ENCODE data around the gene LYPD3.

The LYPD3 gene

DNA sequence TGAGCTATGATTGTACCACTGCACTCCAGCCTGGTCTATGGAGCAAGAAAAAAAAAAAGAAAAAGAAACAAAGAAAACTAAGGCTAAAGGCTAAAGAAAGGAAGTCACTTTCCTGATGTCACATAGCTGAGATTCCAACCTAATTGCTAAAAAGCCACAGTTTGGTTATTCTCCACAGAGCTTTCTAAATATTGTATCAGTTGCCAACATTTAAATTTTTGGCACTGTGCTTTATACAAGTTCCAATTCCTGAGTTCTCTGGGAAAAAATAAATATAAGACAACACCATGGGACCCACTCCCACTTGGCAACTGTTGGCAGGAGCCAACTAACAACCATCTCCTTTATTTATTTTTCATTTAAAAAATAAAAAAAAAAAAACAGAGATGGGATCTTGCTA, 11.2 kb upstream of the LYPD3 start:
- DNase-seq (ENCODE audit: low read depth, low spot score) = peak; percentile 51
- H3K4me3 ChIP-seq (ENCODE audit: low read depth, low read length) = no peak overlapping the region
- TF ChIP-seq, protein P1, sequence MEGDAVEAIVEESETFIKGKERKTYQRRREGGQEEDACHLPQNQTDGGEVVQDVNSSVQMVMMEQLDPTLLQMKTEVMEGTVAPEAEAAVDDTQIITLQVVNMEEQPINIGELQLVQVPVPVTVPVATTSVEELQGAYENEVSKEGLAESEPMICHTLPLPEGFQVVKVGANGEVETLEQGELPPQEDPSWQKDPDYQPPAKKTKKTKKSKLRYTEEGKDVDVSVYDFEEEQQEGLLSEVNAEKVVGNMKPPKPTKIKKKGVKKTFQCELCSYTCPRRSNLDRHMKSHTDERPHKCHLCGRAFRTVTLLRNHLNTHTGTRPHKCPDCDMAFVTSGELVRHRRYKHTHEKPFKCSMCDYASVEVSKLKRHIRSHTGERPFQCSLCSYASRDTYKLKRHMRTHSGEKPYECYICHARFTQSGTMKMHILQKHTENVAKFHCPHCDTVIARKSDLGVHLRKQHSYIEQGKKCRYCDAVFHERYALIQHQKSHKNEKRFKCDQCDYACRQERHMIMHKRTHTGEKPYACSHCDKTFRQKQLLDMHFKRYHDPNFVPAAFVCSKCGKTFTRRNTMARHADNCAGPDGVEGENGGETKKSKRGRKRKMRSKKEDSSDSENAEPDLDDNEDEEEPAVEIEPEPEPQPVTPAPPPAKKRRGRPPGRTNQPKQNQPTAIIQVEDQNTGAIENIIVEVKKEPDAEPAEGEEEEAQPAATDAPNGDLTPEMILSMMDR (IDR thresholded peaks at IDR 0.05; ENCODE audit: insufficient read depth, low read length, missing control alignments) = no peak
- CTCF ChIA-PET = interaction anchor here (0.8 to 1.2 kb wide), 2 partner anchors 21 to 42 kb away, joined by 3 read pairs; no protein-coding TSS in a partner anchor
- POLR2A ChIA-PET = no interaction called here

DNA sequence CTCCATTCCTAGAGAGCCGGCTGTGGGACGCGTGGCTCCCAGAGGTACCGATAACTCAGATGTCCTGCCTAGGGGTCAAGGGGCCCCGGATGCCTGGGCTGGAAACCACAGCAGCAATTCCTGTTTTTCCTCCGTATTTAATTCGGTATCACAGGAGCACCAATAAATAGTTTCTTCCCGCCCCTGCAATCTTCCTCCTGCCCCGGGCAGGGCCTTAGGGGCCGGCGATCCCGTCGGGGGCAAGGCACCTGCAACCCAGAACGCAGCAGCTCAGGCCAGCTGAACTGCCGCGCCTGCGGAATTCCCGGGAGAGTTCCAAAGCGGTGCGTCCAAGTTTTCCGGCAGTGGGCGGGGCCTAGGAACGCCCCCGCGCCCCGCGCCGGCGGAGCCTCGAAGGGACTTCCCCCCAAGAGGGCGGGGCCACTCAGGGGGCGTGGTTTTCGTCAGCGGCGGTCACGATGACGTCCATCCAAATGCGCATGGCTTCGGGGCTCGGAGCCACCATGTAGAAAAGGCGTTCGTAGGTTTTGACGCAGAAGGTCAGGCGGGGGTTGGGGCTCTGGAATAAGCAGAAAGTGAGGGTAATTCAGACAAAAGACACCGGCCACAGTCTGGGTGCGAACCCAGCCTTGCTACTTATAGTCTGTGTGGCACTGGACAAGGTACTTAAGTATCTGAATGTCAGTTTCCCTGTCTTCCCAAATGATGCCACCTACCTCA, 9.7 kb upstream of the LYPD3 start:
- TF ChIP-seq, protein P1 (IDR thresholded peaks at IDR 0.05; ENCODE audit: insufficient read depth, low read length, missing control alignments) = no peak
- CTCF ChIA-PET = interaction anchor here (1.7 to 3.1 kb wide), 3 partner anchors 11 to 44 kb away, joined by 4 to 12 read pairs (median 9); no protein-coding TSS in a partner anchor
- H3K4me3 ChIP-seq (ENCODE audit: low read depth, low read length) = peak overlapping the region; percentile 45
- DNase-seq (ENCODE audit: low read depth, low spot score) = peak; percentile 53
- POLR2A ChIA-PET = no interaction called here

DNA sequence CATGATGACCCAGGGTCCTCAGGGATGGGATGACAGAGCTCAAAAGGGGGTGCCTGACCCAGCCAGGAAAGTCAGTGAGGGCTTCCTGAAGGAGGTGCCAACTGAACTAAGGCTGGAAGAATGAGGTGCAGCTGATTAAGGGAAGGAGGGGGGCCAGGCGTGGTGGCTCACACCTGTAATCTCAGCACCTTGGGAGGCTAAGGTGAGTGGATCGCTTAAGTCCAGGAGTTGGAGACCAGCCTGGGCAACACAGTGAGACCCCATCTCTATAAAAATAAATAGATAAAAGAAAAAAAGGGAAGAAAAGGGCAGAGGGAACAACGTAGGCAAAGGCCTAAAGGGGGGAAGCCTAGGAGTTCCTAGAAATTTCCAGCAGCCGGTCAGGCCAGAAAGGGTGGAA, 9.1 kb upstream of the LYPD3 start:
- DNase-seq (ENCODE audit: low read depth, low spot score) = no peak
- TF ChIP-seq, protein P1 (IDR thresholded peaks at IDR 0.05; ENCODE audit: insufficient read depth, low read length, missing control alignments) = no peak
- H3K4me3 ChIP-seq (ENCODE audit: low read depth, low read length) = no peak overlapping the region
- ChIA-PET POLR2A (no interaction called here), CTCF (interaction anchor here (1.7 to 3.1 kb wide), 3 partner anchors 11 to 45 kb away, joined by 4 to 12 read pairs (median 9); no protein-coding TSS in a partner anchor)

DNA sequence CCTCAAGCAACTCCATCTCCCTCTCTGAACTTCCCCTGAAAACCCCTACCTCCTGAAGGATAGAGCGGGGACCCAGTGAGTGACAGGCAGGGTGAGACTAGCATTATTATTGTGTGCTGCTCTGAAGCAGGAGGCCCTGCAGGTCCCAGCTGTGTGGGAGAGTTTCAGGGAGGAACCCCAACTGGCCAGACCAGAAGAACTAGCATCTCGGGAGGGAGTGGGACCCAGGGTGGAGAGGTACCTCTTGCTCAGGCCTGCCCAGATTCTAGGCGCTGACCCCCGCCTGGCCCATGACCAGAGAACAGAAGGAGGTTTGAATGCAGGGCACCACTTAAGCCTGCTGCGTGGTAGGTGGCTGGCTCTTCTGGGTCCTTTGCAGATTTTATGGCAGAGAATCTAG, 5.7 kb upstream of the LYPD3 start:
- H3K4me3 ChIP-seq (ENCODE audit: low read depth, low read length) = no peak overlapping the region
- DNase-seq (ENCODE audit: low read depth, low spot score) = no peak
- ChIA-PET POLR2A (no interaction called here), CTCF (no interaction called here)
- TF ChIP-seq, protein P1 (IDR thresholded peaks at IDR 0.05; ENCODE audit: insufficient read depth, low read length, missing control alignments) = no peak

DNA sequence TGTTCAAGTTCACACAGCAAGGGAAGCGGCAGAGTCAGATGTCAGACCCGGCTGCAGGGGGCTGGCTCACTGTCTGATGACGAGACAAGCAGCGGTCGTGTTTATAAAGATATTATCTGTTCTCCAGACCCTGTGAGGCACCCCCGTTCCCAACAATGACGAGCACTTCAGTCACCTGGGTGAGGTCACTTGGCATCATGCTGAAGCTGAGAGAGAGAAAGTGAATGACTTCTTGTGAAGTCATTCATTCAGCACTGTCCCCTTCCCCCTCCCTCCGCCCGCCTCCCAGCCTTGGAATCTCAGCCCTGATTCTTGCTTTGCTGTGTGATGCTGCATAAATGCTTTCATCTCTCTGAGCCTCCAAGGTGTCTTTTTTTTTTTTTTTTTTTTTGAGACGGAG, 4.9 kb upstream of the LYPD3 start:
- no peak for DNase-seq (ENCODE audit: low read depth, low spot score)
- H3K4me3 ChIP-seq (ENCODE audit: low read depth, low read length) = no peak overlapping the region; the same call in 1 of the 2 replicates
- TF ChIP-seq, protein P1 (IDR thresholded peaks at IDR 0.05; ENCODE audit: insufficient read depth, low read length, missing control alignments) = no peak

DNA sequence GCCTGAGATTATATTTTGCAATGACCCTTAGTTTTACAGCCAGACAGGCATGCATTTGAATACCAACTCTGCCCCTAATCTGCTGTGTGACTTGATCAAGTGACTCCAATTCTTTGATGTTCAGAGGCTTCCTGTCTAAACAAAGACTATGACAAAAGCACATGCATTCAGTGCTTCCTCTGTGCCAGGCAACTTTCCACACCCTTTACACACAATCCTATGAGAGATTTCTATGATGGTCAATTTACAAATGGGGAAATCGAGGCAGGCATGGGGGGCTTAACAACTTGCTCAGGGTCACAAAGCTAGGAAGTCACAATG, 3.7 kb upstream of the LYPD3 start:
- TF ChIP-seq, protein P1 (IDR thresholded peaks at IDR 0.05; ENCODE audit: insufficient read depth, low read length, missing control alignments) = no peak
- ChIA-PET CTCF (interaction anchor here (0.6 to 6.9 kb wide), 2 partner anchors 22 kb away, joined by 3 to 62 read pairs; no protein-coding TSS in a partner anchor), POLR2A (no interaction called here)
- DNase-seq (ENCODE audit: low read depth, low spot score) = no peak
- no peak overlapping the region for H3K4me3 ChIP-seq (ENCODE audit: low read depth, low read length)

More for the DNA sequence above, 4.9 kb upstream of the LYPD3 start:
- ChIA-PET POLR2A (no interaction called here), CTCF (no interaction called here)

All from AG04449 (cell line).